GM12891 (cell line): Measurements from ENCODE around the gene LSM14B.

ENCODE experiments used
- PAX5 ChIP-seq: IDR thresholded peaks from 2 replicates; pipeline ENCODE4 v1.6.1; 2011; ENCODE audit warnings: low read length, moderate library complexity, mild to moderate bottlenecking; ENCODE audit not compliant: insufficient read depth, severe bottlenecking
- POLR2A ChIP-seq: IDR thresholded peaks from 2 replicates; pipeline ENCODE4 v1.6.1; 2011; ENCODE audit warnings: low read depth, low read length, control low read depth
- POLR2AphosphoS5 ChIP-seq: IDR thresholded peaks from 2 replicates; pipeline ENCODE4 v1.6.1; 2011; ENCODE audit warnings: low read depth, low read length, control low read depth
- POU2F2 ChIP-seq: IDR thresholded peaks from 2 replicates; pipeline ENCODE4 v1.6.1; 2011; ENCODE audit warnings: low read depth, mild to moderate bottlenecking, control low read depth, low read length, moderate library complexity
- SPI1 ChIP-seq: IDR thresholded peaks from 2 replicates; pipeline ENCODE4 v1.6.1; 2011; ENCODE audit warnings: low read depth, low read length, control low read depth
- TAF1 ChIP-seq: IDR thresholded peaks from 2 replicates; pipeline ENCODE4 v1.6.1; 2011; ENCODE audit warnings: low read depth, low read length, control low read depth

DNA sequence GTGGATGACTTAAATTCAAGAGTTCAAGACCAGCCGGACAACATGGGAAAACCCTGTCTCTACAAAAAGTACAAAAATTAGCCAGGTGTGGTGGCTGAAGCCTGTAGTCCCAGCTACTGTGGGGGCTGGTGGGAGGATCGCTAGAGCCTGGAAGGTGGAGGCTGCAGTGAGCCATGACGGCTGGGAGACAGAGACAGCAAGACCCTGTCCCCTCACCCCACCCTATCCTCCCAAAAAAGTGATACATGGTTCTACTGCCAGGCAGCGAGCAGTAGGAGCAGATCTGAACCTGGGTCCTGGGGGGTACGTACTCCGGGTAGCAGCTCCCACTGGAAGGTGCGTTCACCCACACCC is 18.7 kb downstream of the LSM14B start:
- TF ChIP-seq POLR2AphosphoS5 (no peak), POLR2A (no peak), SPI1 (no peak), TAF1 (no peak), POU2F2 (no peak), PAX5 (no peak)
